K562 (cell line): ENCODE results near the gene HNRNPH1. TPM values are rescaled to one million over a fixed set of nuclear protein-coding genes. Genes with fewer than 3 reads are reported as not detected.

ENCODE experiments used
- CBX8 ChIP-seq: fragments of 200-600 bp; sonication (generic); IDR thresholded peaks from 2 replicates; pipeline ENCODE4 v1.6.1; 2012; ENCODE audit warnings: borderline replicate concordance, mixed run types, low read depth, mild to moderate bottlenecking, moderate library complexity, mixed read lengths, low read length, control low read depth, inconsistent platforms; ENCODE audit not compliant: poor library complexity, severe bottlenecking; ENCODE audit errors: extremely low read depth
- DMBX1 ChIP-seq: fragments of 250-450 bp; sonication (Bioruptor Pico); IDR thresholded peaks from 2 replicates; pipeline ENCODE4 v1.8.0; 2022; ENCODE audit warnings: inconsistent platforms, mild to moderate bottlenecking, moderate library complexity, borderline replicate concordance
- FIP1L1 ChIP-seq: fragments of 200-400 bp; formaldehyde crosslinking; IDR thresholded peaks from 2 replicates; pipeline ENCODE4 v1.6.1; 2018; ENCODE audit warnings: mild to moderate bottlenecking, low read depth, low read length; ENCODE audit not compliant: poor library complexity, severe bottlenecking
- JUN ChIP-seq, 2 experiments: sonication (generic) in 1 of 2; formaldehyde crosslinking in 1 of 2; IDR thresholded peaks; 2 replicates each; pipeline versions ENCODE4 v1.6.1 to v1.8.0; 2012 to 2022; ENCODE audit warnings: borderline replicate concordance in 2 of 2, mild to moderate bottlenecking in 2 of 2, improper control_type of control experiment in 1 of 2, low read depth in 1 of 2, low read length in 1 of 2, missing genetic modification reagents in 1 of 2
- MEF2A ChIP-seq: IDR thresholded peaks from 2 replicates; pipeline ENCODE4 v1.6.1; 2011; ENCODE audit warnings: low read depth, mild to moderate bottlenecking, low read length, moderate library complexity; ENCODE audit not compliant: control insufficient read depth
- NFATC3 ChIP-seq: fragments of 450-650 bp; IDR thresholded peaks from 2 replicates; pipeline ENCODE4 v1.6.1; 2017; ENCODE audit warnings: mild to moderate bottlenecking
- SAFB2 ChIP-seq: fragments of 200-400 bp; formaldehyde crosslinking; IDR thresholded peaks from 2 replicates; pipeline ENCODE4 v1.6.1; 2018; ENCODE audit warnings: borderline replicate concordance, low read length, low read depth, moderate library complexity; ENCODE audit not compliant: severe bottlenecking
- TOE1 ChIP-seq, 2 experiments: fragments of 450-650 bp in 1 of 2; sonication (generic) in 1 of 2; formaldehyde crosslinking in 1 of 2; IDR thresholded peaks; 2 replicates each; pipeline versions ENCODE4 v1.7.1 to v1.8.0; 2016 to 2022; ENCODE audit warnings: borderline replicate concordance in 2 of 2, mild to moderate bottlenecking in 2 of 2, antibody characterized with exemption in 1 of 2, inconsistent platforms in 1 of 2, low read depth in 1 of 2, missing genetic modification reagents in 1 of 2, moderate library complexity in 1 of 2
- ZFP30 ChIP-seq: fragments of 250-450 bp; sonication (Bioruptor Pico); IDR thresholded peaks from 2 replicates; pipeline ENCODE4 v1.8.0; 2022; ENCODE audit warnings: moderate library complexity, mild to moderate bottlenecking, inconsistent platforms, borderline replicate concordance
- ZMIZ1 ChIP-seq, 2 experiments: fragments of 150-350 bp in 1 of 2; IDR thresholded peaks; 2 replicates each; pipeline ENCODE4 v1.6.1; 2012 to 2016; ENCODE audit warnings: low read depth in 2 of 2, low read length in 2 of 2, mild to moderate bottlenecking in 1 of 2, moderate library complexity in 1 of 2
- ZNF124 ChIP-seq: sonication (generic); formaldehyde crosslinking; IDR thresholded peaks from 2 replicates; pipeline ENCODE4 v1.8.1; 2022; ENCODE audit warnings: missing genetic modification reagents
- ZNF280A ChIP-seq: fragments of 450-650 bp; IDR thresholded peaks from 2 replicates; pipeline ENCODE4 v1.6.1; 2018; ENCODE audit warnings: mild to moderate bottlenecking, low read depth; ENCODE audit not compliant: partially characterized antibody
- ZNF511 ChIP-seq: sonication (generic); formaldehyde crosslinking; IDR thresholded peaks from 2 replicates; pipeline ENCODE4 v1.8.0; 2022; ENCODE audit warnings: mild to moderate bottlenecking, missing genetic modification reagents
- ZNF586 ChIP-seq: fragments of 450-650 bp; formaldehyde crosslinking; conservative IDR thresholded peaks from 2 replicates; pipeline ENCODE4 v1.4.0; 2020; ENCODE audit warnings: mild to moderate bottlenecking, moderate library complexity
- ZNF717 ChIP-seq: fragments of 250-450 bp; sonication (Bioruptor Pico); IDR thresholded peaks from 2 replicates; pipeline ENCODE4 v1.5.0; 2021
- ZNF764 ChIP-seq: fragments of 250-450 bp; sonication (Bioruptor Pico); IDR thresholded peaks from 2 replicates; pipeline ENCODE4 v1.4.0; 2020; ENCODE audit warnings: low read depth, mild to moderate bottlenecking, moderate library complexity
- polyA plus RNA-seq, 8 experiments: library from polyadenylated mRNA; depleted of rRNA in 4 of 8; stranded (reverse) in 5 of 8; unstranded in 3 of 8; fragments of >200 nt; fragmentation: Nextera tagmentation in 2 of 8; fragmentation: Illumina TruSeq in 1 of 8; extraction: Ambion mirVana in 2 of 8; extraction: Trizol in 1 of 8; gene quantifications; 2 replicates each; pipeline versions ENCODE4 v1.2.1 to v1.2.3, GENCODE V29; 2011 to 2014; ENCODE audit warnings: inconsistent platforms in 1 of 8, missing spikeins in 1 of 8
- total RNA-seq, 7 experiments: library from RNA; depleted of rRNA in 6 of 7; stranded (reverse); fragments of >200 nt in 6 of 7; fragmentation: Illumina TruSeq in 2 of 7; extraction: Trizol in 2 of 7; gene quantifications; 2 replicates each; pipeline versions ENCODE4 v1.2.1 to v1.2.3, GENCODE V29; 2011 to 2021; ENCODE audit warnings: low replicate concordance in 1 of 7

The HNRNPH1 gene
- total and polyA plus RNA-seq, 9 of the 15 experiments (the other 6 are each of a cell fraction or from before 2014, with no cell fraction given): 103 to 656 (median 561) TPM

GRCh38 chr5:179623003-179623905 is at the start of gene HNRNPH1 (continued):
- TF ChIP-seq SAFB2: no peak
- no peak for TF ChIP-seq NFATC3
- TF ChIP-seq FIP1L1: peak; percentile 99
- TF ChIP-seq MEF2A: no peak
- no peak for TF ChIP-seq ZNF280A
- TF ChIP-seq ZNF586 (CRISPR knock-in tag): 0 out of 2 replicates have a peak, but pooled peaks have one; percentile 17
- TF ChIP-seq JUN (IDR thresholded peaks at IDR 0.05; ENCODE audit: borderline replicate concordance, low read depth, low read length): peak; percentile 30; the same call in 1 of the 2 replicates
- TF ChIP-seq JUN (CRISPR knock-in tag; IDR thresholded peaks at IDR 0.05; ENCODE audit: borderline replicate concordance): peak; percentile 94
- 0 out of 2 replicates have a peak, but pooled peaks have one; percentile 10 for TF ChIP-seq ZNF764 (CRISPR knock-in tag)
- TF ChIP-seq ZNF124: no peak
- TF ChIP-seq TOE1 (IDR thresholded peaks at IDR 0.05; ENCODE audit: borderline replicate concordance): peak; percentile 46; the same call in 1 of the 2 replicates
- no peak; the same call in 1 of the 2 replicates for TF ChIP-seq TOE1 (CRISPR knock-in tag; IDR thresholded peaks at IDR 0.05; ENCODE audit: borderline replicate concordance, low read depth)
- no peak for TF ChIP-seq ZFP30 (CRISPR knock-in tag)
- no peak for TF ChIP-seq CBX8
- TF ChIP-seq ZMIZ1 (IDR thresholded peaks at IDR 0.05; ENCODE audit: low read depth in 2 of 2, low read length in 2 of 2): peak in 1 of 2 experiments; percentile 81; a peak in 2 of 4 replicates
- TF ChIP-seq ZNF717 (CRISPR knock-in tag): peak; percentile 63; the same call in 1 of the 2 replicates
- no peak for TF ChIP-seq DMBX1 (CRISPR knock-in tag)
- TF ChIP-seq ZNF511 (CRISPR knock-in tag): peak; percentile 87
